DMS 273 treated with DMSO at 0.1 percent for 48 hours (cell line): ENCODE results near the gene SREK1.

Experiments used
- DNase-seq: peaks from one replicate; lab custom pipeline; 2025; lab: John Stamatoyannopoulos, UW

The SREK1 gene

DNA sequence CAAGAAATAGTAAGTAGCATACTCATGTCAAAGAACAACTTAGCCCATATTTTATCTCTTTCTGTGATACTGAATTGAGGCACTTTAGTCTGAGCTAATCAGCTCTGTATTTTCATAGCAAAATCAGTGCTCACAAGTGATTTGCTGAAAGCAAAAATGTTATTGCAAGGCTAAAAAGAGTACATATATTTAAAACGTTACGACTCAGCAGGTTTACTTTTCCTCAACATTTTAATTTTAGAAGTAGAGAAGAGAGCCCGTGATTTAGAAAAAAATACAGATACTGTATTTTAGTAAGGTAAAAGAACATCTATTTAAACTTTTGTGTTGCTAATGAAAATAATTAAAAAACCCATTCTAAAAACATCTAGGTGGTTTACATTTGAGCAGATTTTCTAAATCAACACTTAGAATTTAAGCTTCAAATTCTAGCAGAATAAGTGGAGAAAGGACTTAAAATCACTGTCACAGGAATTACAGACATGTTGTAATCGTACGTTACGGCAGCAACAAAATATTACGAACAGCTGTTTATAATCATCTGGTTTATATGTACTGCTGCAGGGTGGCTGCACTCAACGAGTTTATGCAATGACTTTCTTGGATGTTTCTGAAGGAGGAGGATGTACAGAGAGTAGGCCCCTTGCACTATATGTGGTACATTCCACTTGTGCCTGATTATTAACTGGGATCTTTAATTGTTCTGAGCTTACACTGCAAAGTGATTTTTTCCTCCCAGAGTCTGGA, 20.1 kb downstream of the SREK1 start:
- no peak for DNase-seq

DNA sequence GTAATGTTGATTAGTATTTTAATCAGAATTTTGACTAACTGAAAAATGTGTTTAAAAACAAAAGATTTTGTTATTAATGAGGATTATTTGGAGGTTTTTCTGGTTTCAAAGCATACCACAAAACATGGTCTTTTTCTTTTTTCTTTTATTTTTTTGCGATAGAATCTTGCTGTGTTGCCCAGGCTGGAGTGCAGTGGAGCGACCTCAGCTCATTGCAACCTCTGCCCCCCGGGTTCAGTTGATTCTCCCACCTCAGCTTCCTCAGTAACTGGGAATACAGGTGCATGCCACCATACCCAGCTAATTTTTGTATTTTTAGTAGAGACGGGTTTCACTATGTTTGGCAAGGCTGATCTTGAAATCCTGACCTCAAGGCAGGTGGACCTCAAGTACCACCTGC, 24.1 kb downstream of the SREK1 start:
- DNase-seq: no peak

DNA sequence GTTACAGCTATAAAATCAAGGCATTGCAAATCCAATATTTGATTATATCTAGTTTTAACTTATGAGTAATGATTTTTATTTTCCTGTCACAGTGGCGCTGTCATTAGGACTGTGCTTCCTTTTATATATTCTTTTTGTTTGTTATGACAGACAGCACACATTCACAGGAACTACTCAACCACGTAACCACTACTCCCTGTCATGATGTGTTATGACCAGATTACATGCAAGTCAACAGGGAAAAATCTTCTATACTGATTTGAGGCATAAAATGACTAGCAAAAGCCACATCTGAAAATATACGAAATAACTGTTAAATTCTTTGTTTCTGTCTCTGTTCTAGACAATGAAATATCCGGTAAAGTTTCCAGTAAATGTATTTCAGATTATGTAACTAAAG, 25.4 kb downstream of the SREK1 start:
- DNase-seq: no peak

DNA sequence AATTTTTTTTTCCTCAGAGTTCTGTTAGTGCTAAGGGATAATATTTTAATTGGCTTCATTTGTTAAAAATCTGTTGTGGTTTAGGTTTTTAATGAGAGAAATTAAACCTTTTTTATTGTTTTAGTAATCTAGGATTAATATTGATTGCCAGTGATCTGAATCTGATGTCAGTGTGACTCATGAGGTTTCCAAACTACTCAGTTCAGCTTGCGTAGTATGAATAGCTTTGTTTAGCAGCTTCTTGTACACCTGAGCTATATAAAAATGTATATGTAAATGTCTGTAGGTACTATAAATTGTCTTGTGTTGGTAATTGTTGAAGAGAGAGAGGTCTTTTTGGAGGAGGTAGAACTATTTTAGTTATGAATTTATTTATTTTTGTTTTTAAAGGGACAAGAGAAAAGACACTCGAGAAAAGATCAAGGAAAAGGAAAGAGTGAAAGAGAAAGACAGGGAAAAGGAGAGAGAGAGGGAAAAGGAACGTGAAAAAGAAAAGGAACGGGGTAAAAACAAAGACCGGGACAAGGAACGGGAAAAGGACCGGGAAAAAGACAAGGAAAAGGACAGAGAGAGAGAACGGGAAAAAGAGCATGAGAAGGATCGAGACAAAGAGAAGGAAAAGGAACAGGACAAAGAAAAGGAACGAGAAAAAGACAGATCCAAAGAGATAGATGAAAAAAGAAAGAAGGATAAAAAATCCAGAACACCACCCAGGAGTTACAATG, 26.3 kb downstream of the SREK1 start:
- DNase-seq: no peak

DNA sequence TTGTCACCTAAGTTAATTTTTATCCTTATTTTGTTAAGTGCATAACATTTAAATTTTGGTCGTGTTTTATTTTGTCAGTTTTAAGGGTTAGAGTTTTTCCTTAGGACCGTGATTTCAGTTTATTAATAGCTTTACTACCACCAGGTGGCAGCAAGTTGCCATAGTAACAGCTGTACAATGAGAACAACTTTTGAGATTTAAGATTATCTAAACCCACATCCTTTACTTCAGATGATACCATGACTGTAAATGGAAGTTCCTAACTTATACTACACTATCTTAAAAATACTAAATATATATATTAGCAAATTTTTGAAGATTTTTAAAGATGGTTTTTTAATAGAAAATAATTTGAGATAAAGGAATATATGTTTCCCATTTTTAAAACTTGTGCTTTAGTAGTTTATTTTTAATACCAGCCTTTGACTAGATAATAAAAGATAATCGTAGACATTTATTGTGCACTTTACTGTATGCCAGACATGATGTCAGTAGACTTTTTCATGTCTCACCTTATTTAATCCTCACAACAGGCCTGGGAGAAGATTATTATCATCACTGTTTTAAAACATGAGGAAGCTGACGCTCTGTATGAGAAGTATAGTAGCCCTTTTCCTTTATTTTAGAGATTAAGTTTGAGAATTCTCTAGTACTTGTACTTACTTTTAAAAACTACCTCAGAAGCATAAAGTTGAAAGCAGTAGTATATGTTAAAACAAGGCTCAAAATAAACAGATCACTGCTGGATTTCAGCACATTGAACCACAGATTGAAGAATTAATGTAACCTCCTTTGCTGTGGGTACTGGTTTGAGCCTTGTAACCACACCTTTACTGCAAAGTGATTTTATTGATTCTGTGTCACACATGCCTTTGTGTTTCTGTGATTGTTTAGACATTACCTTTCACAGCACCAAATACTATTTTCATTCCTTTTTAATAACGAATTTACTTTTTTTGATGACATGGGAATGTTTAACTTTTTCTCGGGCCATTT, 27.5 kb downstream of the SREK1 start:
- no peak for DNase-seq

DNA sequence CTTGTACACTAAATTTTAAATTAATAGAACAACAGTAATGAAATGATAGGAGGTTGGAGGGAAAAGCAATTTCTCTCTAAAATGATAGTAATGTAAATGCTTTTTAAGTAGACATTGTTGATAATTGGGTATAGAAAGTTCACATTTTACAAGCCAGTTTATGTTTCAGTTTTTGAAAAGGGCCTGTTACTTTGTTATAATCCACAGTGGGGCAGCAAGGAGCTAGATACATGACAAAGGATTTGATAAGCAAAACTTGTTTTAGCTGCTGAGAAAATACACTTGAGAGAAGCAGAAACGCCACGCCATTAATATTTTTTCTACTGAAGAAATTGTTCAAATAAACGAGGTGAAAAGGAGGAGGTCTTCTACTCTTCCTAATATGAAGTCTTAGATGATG, 30.2 kb downstream of the SREK1 start:
- DNase-seq: no peak

DNA sequence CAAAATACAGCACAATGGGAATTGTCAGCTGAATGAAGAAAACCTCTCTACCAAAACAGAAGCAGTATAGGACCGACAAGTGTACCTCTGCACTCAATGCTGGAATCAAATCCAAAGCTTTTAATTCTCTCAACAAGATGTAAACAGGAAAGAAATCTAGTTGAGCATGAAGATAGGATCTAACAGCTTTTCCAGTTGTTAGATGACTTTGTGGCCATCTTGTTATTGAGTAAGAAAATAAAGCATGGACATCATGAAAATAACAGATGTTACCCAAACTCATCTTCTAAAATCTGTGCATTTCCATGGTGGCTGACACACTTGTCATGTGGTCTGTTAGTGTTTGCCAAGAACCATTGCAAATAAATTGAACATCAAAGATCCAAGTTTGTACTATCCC, 34.7 kb downstream of the SREK1 start:
- no peak for DNase-seq

DNA sequence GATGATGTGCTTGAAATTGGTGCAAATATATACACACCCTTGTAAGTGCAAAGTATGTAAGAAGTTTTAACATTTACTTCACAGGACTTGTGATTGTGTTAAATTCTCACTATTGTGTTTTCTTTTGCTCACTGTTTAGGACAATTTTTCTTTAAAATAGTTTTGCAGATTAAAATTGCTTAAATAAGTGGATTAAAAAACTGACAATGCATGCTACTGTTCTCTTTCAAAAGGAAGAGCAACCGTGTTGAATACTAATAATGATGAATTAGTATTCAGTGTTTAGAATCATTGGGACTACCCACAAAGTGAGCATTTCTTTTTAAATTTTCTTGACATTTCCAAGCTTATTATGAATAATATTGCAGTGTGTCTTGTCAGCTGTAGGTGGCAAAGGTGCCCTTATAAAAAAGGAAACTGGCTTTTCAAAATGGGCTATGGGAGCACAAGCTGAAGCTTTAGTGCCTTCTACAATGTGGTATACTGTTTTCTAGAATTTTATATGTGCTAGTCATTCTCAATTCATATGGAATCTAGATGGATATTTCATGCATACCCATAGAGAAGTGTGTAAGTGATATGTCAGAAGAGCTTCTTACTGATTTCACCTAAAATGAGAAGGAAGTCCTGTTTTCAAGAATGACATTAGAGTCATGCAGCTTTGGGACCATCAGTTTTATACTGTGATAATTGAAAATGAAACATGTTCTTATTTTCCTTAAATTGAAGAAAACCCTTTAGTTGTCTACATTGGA, 35.4 kb downstream of the SREK1 start:
- no peak for DNase-seq

DNA sequence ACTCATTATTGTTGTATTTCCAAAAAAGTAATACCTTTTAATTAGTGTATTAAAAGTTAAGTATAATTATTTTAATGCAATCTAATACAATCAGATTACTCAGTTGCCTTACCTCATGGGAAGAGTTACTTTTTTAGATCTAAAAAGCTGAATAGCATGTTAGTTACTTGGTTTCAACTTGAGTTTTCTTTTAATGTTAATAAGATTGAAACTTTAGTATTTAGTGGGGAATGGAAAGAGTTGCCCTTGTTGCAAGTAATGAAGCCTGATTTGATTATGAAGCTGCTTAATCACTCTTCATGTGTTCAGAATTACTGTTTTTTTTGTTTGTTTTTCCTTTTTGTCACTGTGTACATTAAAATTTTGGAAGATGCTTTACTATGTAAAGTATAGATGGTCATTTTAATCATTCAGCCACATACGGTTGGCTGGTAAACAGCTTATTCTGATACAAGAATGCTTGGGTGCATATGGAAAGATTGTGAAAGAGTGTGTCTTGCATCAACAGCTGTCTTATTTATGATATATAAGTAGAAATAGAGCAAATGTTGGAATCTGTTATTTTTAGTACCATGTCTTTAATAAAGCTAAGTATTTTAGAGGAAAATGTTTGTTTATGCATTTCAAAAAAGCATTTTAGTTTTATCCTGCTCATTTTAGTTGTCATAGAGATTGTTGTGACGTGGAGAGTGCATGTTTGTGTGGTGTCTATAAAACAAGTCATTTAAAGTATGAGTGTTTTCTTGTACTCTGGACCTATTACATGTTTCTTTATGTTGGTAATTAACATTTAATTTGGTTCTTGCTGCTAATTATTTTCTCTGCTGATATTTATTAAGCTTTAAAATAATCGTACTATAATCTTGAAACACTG, 36.4 kb downstream of the SREK1 start:
- DNase-seq: no peak

DNA sequence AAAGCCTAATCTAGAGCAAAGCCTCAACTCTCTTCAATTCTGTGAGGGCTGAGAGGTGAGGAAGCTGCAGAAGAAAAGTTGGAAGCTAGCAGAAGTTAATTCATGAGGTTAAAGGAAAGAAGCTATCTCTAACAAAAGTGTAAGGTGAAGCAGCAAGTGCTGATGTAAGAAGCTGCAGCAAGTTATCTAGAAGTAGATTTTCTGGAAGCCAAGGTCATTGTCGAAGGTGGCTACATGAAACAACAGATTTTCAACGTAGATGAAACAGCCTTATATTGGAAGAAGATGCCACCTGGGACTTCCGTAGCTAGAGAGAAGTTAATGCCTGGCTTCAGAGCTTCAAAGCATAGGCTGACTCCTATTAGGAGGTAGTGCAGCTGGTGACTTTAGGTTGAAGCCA, 42.0 kb downstream of the SREK1 start:
- DNase-seq: no peak

DNA sequence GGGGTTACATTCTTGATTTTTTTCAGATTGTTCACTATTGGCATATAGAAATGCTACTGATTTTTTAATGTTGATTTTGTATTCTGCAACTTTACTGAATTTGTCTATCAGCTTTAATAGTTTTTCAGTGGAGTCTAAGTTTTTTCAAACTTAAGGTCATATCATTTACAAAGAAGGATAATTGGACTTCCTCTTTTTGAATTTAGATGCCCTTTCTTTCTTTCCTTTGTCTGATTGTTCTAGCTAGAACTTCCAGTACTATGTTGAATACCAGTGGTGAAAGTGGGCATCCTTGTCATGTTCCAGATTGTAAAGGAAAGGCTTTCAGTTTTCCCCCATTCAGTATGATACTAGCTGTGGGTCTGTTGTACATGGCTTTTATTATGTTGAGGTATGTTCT, 49.3 kb downstream of the SREK1 start:
- DNase-seq: no peak

DNA sequence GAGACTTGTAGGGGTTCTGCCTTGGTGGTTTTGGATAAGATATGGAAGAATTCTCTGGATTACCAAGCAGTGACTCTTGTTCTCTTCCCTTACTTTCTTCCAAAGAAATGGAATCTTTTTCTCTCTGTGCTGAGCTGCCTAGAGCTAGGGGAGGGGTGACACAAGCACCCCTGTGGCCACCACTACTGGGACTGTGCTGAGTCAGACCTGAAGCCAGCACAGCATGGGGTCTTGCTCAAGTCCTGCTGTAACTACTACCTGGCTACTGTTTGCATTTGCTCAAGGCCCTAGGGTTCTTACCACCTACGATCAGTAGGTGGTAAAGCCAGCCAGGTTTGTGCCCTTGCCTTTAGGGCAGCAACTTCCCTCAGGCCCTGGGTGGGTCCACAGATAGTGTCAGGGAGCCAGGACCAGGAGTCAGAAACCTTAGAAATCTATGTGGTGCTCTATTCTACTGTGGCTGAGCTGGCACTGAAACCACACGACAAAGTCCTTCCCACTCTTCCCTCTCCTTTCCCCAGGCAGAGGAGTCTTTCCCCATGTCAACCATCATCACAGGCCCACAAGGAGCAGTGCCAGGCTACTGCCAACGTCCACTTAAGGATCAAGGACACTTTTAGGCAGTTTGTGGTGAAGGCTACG, 53.8 kb downstream of the SREK1 start:
- no peak for DNase-seq

DNA sequence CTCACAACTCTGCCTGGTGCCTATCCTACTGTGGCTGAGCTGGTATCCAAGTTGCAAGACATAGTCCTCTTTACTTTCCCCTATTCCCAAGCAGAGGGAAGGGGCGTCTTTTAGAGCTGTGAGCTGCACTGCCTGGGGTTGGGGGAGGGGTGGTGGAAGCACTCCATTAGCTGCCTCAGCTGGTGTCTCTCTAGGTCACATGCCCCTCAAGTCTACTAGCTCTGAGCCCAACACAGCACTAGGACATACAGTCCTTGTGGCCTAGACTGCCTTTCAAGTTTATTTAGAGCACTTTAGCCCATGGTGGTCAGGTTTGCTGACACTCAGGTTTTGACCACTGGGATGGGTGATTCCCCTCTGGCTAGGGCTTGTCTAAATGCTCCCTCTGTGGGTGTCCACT, 54.7 kb downstream of the SREK1 start:
- no peak for DNase-seq

DNA sequence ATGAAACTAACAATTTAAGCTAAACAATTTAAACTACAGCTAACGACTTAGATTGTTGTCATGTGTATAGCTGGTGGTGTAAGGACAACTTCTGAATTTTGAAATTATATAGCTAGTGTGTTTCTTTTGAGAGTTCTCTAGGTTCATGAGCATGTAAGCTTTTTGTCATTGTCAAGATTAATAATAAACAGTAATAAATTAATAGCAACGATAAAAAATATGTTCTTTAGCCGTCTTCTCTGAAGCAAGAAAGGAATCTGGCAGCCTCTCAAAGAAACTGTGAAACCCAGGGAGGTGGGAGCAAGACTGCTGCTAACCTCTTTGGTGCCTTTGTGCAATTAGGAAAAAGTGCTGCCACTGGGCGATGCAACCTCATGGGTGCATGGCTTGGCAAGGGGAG, 59.4 kb downstream of the SREK1 start:
- no peak for DNase-seq

DNA sequence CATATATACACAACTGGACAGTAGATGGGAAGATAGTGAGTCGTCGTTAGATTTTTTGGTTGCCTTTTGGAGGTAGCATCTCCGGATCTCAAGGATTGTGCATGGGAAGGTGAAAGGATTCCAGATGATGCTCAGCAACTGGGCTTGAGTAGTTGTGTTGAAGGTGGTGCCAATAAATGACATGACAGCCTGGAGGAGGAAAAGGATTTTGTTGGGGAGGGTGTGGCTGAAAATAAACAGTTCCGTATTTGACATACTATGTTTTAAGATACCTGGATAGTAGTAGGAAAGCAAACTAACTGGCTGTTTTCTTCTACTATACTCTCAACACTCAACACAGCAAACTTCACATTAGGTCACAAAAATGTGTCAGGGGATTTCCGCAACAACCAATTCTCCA, 62.4 kb downstream of the SREK1 start:
- DNase-seq: no peak

DNA sequence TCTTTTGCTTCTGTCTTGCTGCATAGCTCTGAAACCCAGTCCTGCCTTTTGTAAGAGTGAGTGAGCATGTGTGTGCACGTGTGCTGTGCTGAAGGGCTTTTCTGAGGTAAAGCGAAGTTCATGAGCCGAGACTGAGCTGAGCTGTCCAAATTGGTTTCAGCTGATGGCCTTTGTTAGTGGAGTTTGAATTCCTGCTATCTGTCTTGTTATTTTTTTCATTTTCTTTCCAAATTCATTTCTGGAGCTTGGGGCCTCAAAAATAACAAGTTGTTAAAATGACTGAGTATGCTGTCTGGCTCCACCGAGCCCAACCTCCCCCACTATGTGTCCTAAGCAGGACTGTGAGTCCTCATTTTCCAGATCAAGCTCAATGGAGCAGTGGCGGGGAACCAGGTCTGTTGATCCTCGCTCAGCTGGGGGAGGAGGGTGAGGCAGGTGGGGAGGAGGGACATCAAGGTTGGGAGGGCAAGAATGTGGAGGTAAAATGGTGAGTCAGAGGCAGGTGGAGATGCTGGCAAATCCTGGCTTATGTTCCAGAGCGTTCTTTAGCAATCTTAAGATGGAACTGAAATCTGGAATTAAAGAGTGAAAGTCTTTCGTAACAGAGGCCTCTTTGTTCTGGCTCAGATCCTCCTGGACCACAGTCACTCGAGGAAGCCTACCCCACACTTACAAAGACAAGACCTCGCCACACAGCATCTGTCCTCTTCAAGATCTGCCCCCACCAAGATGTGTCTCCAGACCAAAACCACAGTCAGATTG, 63.9 kb downstream of the SREK1 start:
- no peak for DNase-seq

DNA sequence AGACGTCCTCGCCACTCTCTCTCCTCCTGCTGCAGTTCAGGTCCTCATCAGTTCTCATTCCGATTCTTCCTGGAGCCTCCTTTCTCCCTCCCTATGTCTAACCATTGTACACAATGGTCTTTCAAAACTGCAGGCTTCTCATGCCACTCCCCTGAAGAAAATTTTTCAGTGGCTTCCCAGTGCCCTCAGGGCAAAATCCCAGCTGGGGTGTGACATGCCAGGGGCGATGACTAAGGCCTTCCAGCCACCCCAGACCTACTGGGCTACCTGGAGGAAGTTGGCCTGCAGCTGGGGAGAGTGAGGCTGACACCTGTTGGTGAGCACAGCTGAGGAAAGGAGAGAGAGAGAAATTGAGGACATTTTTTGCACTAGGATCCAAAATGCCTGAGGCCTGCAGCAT, 65.2 kb downstream of the SREK1 start:
- no peak for DNase-seq

DNA sequence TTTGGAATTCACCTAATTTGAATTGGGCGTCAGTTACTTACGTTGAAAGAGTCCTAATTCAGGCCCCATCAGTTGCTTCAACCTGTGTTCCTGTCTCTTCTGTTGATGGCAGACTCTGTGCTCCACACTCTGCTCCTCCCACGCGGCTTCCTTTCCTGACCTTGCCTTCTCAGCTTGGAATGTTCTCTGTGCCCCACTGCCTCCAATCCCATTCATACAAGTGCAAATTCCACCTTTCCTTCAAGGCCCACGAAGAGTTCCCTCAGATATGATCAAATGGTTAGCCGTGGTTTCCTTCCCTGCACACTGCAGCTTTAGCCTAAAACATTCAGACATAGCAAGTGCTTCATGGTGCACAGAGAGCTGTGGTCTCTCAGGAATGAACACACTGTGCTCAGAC, 65.7 kb downstream of the SREK1 start:
- no peak for DNase-seq

DNA sequence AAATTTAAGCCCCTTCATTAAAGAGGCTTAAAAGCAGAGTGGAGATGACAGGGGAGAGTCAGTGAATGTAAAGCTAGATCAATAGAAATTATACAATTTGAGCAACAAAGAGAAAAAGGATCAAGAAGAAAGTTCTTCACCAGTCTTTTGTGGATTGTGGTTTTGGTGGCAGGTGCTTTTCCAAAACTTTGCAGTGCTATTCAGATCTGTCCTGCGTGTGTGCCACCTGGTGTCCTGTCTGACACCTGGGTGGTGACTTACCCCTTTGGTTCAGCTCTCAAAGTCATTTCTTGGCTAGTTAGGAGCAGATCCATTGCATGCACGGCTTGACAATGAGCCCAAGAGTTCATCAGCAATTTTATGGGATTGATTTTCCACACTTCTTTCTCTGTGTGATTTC, 69.4 kb downstream of the SREK1 start:
- no peak for DNase-seq

DNA sequence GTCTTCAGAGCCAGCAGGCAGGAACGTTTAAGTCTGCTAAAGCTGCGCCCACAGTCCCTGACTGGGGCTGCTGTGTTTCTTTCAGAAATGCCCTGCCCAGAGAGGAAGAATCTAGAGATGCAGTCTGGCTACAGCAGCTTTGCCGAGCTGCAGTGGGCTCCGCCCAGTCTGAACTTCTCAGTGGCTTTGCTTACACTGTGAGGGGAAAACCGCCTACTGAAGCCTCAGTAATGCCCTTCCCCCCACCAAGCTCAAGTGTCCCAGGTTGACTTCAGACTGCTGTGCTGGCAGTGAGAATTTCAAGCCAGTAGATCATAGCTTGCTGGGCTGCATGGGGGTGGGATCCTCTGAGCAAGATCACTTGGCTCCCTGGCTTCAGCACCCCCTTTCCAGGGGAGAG, 78.4 kb downstream of the SREK1 start:
- no peak for DNase-seq
